ENCODE measurements around the gene OSTN. TPM values are rescaled to one million over a fixed set of nuclear protein-coding genes. Genes with fewer than 3 reads are reported as not detected.

The OSTN gene
- total and polyA plus RNA-seq, 2 of the 13 experiments (the other 11 are each of a cell fraction or from before 2014, with no cell fraction given), result not detected

DNA sequence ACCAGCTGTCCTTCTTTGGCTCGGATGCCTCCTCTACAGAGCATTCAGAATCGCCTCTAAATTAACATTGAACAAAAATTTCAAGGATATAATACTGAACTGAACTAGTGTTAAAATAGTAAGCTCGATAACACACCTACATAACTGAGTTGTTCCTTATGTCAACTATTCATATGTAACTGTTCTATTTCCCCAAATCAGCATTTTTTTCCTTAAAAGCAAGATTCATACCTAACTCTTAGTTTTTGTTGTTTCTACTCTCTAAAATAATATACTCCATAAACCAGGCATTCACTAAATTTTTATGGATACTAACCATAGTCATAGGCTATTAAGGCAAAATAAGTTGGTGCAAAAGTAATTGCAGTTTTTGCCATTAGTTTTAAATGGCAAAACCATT lies 32.7 kb upstream of the OSTN start:
- H3K9ac ChIP-seq (ENCODE audit: insufficient read depth, low read depth, low read length), result no peak overlapping the region
- H3K4me3 ChIP-seq (replicated peaks in 1 of 3; ENCODE audit: insufficient read depth in 1 of 3, low read depth in 2 of 3, low read length in 3 of 3), result no peak overlapping the region
- ChIA-PET CTCF (ENCODE audit: low intra/inter-chr PET ratio, low total read pairs) (no interaction called here), POLR2A (no interaction called here)
- no peak overlapping the region for H3K4me2 ChIP-seq (ENCODE audit: low read depth, low read length)
- no peaks in the 10 kb centered on the region; a peak in 1 of 5 replicates for H3K27me3 ChIP-seq (ENCODE audit: control insufficient read depth in 1 of 2, insufficient read depth in 2 of 2, low read length in 2 of 2)
- no peaks in the 10 kb centered on the region for H4K20me1 ChIP-seq (ENCODE audit: insufficient read depth, low read length)
- 1% methylated on average over 3 of the region's 3 CpGs for WGBS (ENCODE audit: low lambda C conversion rate)
- no peak overlapping the region for H3K27ac ChIP-seq (ENCODE audit: extremely low read length, insufficient read depth, low read length)
- no TSS peak for BruUV-seq (replicated peaks)
- in situ Hi-C loops (cut with HindIII; ENCODE audit: extremely low pct_ligation_motif_present, low pct_unique_long_range_greater_than_20kb), result no loop called here
- TF ChIP-seq ZBTB40 (IDR thresholded peaks at IDR 0.05) (peak; percentile 19; the same call in 1 of the 2 replicates), ZBTB40 (CRISPR knock-in tag; IDR thresholded peaks at IDR 0.05) (no peak), MAFF (IDR thresholded peaks at IDR 0.05; ENCODE audit: low read depth, low read length) (peak; percentile 75), HNRNPK (IDR thresholded peaks at IDR 0.05; ENCODE audit: low read depth, low read length, poor library complexity, severe bottlenecking) (no peak), KMT2A (CRISPR knock-in tag; IDR thresholded peaks at IDR 0.05) (no peak), HNRNPL (IDR thresholded peaks at IDR 0.05; ENCODE audit: low read depth, low read length) (no peak), MAFK (conservative IDR thresholded peaks at IDR 0.05 in 1 of 2, IDR thresholded peaks at IDR 0.05 in 1 of 2; ENCODE audit: low read length in 2 of 2) (peak; percentile 62 to 81), ZNF441 (CRISPR knock-in tag; IDR thresholded peaks at IDR 0.05; ENCODE audit: borderline replicate concordance) (no peak), ZSCAN22 (CRISPR knock-in tag; IDR thresholded peaks at IDR 0.05) (no peak)
- TF ChIP-seq, protein P1, sequence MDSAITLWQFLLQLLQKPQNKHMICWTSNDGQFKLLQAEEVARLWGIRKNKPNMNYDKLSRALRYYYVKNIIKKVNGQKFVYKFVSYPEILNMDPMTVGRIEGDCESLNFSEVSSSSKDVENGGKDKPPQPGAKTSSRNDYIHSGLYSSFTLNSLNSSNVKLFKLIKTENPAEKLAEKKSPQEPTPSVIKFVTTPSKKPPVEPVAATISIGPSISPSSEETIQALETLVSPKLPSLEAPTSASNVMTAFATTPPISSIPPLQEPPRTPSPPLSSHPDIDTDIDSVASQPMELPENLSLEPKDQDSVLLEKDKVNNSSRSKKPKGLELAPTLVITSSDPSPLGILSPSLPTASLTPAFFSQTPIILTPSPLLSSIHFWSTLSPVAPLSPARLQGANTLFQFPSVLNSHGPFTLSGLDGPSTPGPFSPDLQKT (CRISPR knock-in tag; IDR thresholded peaks at IDR 0.05; ENCODE audit: borderline replicate concordance), result no peak
- DNase-seq (ENCODE audit: low spot score), result no peak
- intact Hi-C loops (cut with micrococcal nuclease; ENCODE audit: unreplicated experiment), result no loop called here
- no peak for ATAC-seq
- no peaks in the 10 kb centered on the region; the same call in 1 of the 2 replicates for H3K9me3 ChIP-seq (ENCODE audit: low read length)
- H3K36me3 ChIP-seq (replicated peaks in 1 of 2; ENCODE audit: control insufficient read depth in 1 of 2, insufficient read depth in 2 of 2, low read length in 2 of 2), result no peaks in the 10 kb centered on the region
- no peak for FAIRE-seq
- no peaks in the 10 kb centered on the region for H3K79me2 ChIP-seq (ENCODE audit: insufficient read depth, low read length)
- no peak overlapping the region for H2AFZ ChIP-seq (ENCODE audit: low read length)
- no peaks in the 10 kb centered on the region for H3K4me1 ChIP-seq (ENCODE audit: insufficient read depth, low read length)

Measured in HepG2 (cell line).